CD14-positive monocyte (primary cell): ENCODE measurements around the gene TRMT2A. TPM values are rescaled to one million over a fixed set of nuclear protein-coding genes. Genes with fewer than 3 reads are reported as not detected.

Experiments used
- DNase-seq, 3 donors: peaks; one replicate each; pipeline ENCODE4 v3.0.0-alpha.2; 2011 to 2022
- H2AFZ ChIP-seq: 2 replicates; pipeline ENCODE4 v1.6.0; 2012; ENCODE audit warnings: mild to moderate bottlenecking, low read depth, low read length, inconsistent platforms; ENCODE audit not compliant: insufficient read depth, poor library complexity, severe bottlenecking
- H3K27ac ChIP-seq, 2 donors: 1 replicate in 1 of 2; 2 replicates in 1 of 2; pipeline ENCODE4 v1.5.1; 2012 to 2013; ENCODE audit warnings: low read length in 2 of 2, control low read depth in 1 of 2, inconsistent platforms in 1 of 2, low read depth in 1 of 2, mild to moderate bottlenecking in 1 of 2
- H3K27me3 ChIP-seq, 2 donors: one replicate each; pipeline versions ENCODE4 v1.6.0 to v1.6.1; 2011 to 2013; ENCODE audit warnings: low read length in 2 of 2; ENCODE audit not compliant: control insufficient read depth in 2 of 2, insufficient read depth in 2 of 2
- H3K36me3 ChIP-seq, 2 donors: replicated peaks in 1 of 2; 1 replicate in 1 of 2; 2 replicates in 1 of 2; pipeline versions ENCODE4 v1.5.1 to v1.6.1; 2012 to 2013; ENCODE audit warnings: low read length in 2 of 2, control low read depth in 1 of 2, inconsistent platforms in 1 of 2, mild to moderate bottlenecking in 1 of 2; ENCODE audit not compliant: insufficient read depth in 2 of 2, control insufficient read depth in 1 of 2
- H3K4me1 ChIP-seq, 2 donors: 1 replicate in 1 of 2; 2 replicates in 1 of 2; pipeline versions ENCODE4 v1.5.1 to v1.6.1; 2012 to 2013; ENCODE audit warnings: low read length in 2 of 2, control low read depth in 1 of 2, inconsistent platforms in 1 of 2, mild to moderate bottlenecking in 1 of 2, moderate library complexity in 1 of 2; ENCODE audit not compliant: insufficient read depth in 2 of 2, control insufficient read depth in 1 of 2
- H3K4me2 ChIP-seq: replicated peaks from 2 replicates; pipeline ENCODE3; 2012; ENCODE audit warnings: low read length, moderate library complexity, mild to moderate bottlenecking; ENCODE audit not compliant: poor library complexity, severe bottlenecking; ENCODE audit errors: extremely low read depth
- H3K4me3 ChIP-seq, 3 experiments: fragments of 200-600 bp in 1 of 3; sonication (generic) in 1 of 3; replicated peaks in 1 of 3; 1 replicate in 2 of 3; 2 replicates in 1 of 3; pipeline ENCODE4 v1.5.1; 2011 to 2013; ENCODE audit warnings: low read length in 3 of 3, mild to moderate bottlenecking in 3 of 3, control low read depth in 2 of 3, low read depth in 2 of 3, inconsistent platforms in 1 of 3, moderate library complexity in 1 of 3
- H3K79me2 ChIP-seq: 2 replicates; pipeline ENCODE4 v1.6.0; 2012; ENCODE audit warnings: mild to moderate bottlenecking, control low read depth, inconsistent platforms, low read length, moderate library complexity; ENCODE audit not compliant: insufficient read depth
- H3K9ac ChIP-seq: 2 replicates; pipeline ENCODE4 v1.6.0; 2017; ENCODE audit warnings: low read length, mild to moderate bottlenecking; ENCODE audit not compliant: insufficient read depth, poor library complexity, severe bottlenecking
- H3K9me3 ChIP-seq, 2 donors: replicated peaks in 1 of 2; 1 replicate in 1 of 2; 2 replicates in 1 of 2; pipeline versions ENCODE4 v1.5.1 to v1.6.1; 2012 to 2013; ENCODE audit warnings: low read length in 2 of 2, control low read depth in 1 of 2; ENCODE audit not compliant: control insufficient read depth in 1 of 2, insufficient read depth in 1 of 2
- H4K20me1 ChIP-seq: 2 replicates; pipeline ENCODE4 v1.6.0; 2012; ENCODE audit warnings: mild to moderate bottlenecking, low read length, control low read depth, moderate library complexity; ENCODE audit not compliant: insufficient read depth
- H3K27ac Mint-ChIP-seq, 7 donors: one replicate each; pipeline ENCODE4 v1.8.0; 2020; ENCODE audit warnings: mild to moderate bottlenecking in 7 of 7, mixed read lengths in 7 of 7, moderate library complexity in 6 of 7, inconsistent platforms in 2 of 7
- H3K27me3 Mint-ChIP-seq, 3 donors: one replicate each; pipeline ENCODE4 v1.8.0; 2021 to 2022; ENCODE audit warnings: low read depth in 3 of 3, mild to moderate bottlenecking in 3 of 3, mixed read lengths in 3 of 3, moderate library complexity in 3 of 3, inconsistent platforms in 1 of 3
- H3K36me3 Mint-ChIP-seq, 2 donors: one replicate each; pipeline ENCODE4 v1.8.0; 2020; ENCODE audit warnings: mixed read lengths in 2 of 2, inconsistent platforms in 1 of 2, mild to moderate bottlenecking in 1 of 2
- H3K4me1 Mint-ChIP-seq: one replicate; pipeline ENCODE4 v1.8.0; 2020; ENCODE audit warnings: mild to moderate bottlenecking, mixed read lengths
- H3K4me3 Mint-ChIP-seq, 2 donors: one replicate each; pipeline ENCODE4 v1.8.0; 2020; ENCODE audit warnings: mild to moderate bottlenecking in 2 of 2, mixed read lengths in 2 of 2, moderate library complexity in 1 of 2
- H3K9me3 Mint-ChIP-seq, 7 donors: one replicate each; pipeline ENCODE4 v1.8.0; 2020 to 2022; ENCODE audit warnings: mixed read lengths in 7 of 7, mild to moderate bottlenecking in 6 of 7, moderate library complexity in 6 of 7, inconsistent platforms in 2 of 7
- WGBS: methylation state at CpG from one replicate; pipeline ENCODE4 v1.1.5; 2013; ENCODE audit warnings: missing lambda C conversion rate; ENCODE audit not compliant: insufficient coverage; 5-methylcytosine and 5-hydroxymethylcytosine counted together
- intact Hi-C, 2 donors: fragments of 100-400 bp; cut with micrococcal nuclease; formaldehyde crosslinking; loops; one replicate each; pipeline versions ENCODE4 v1.15.0 to v1.15.1; 2023
- polyA plus RNA-seq, 3 donors: library from polyadenylated mRNA; depleted of rRNA in 1 of 3; unstranded in 2 of 3; stranded (reverse) in 1 of 3; fragments of 300-500 nt in 2 of 3; fragments of >200 nt in 1 of 3; fragmentation: Illumina TruSeq in 2 of 3; gene quantifications; 1 replicate in 2 of 3; 2 replicates in 1 of 3; pipeline ENCODE4 v1.2.3, GENCODE V29; 2012 to 2021
- TF ChIP-seq, protein P1 (sequence below): fragments of 200-600 bp; IDR thresholded peaks from one replicate; pipeline ENCODE4 v1.8.0; 2022; ENCODE audit warnings: antibody characterized with exemption, mild to moderate bottlenecking

The TRMT2A gene
- polyA plus RNA-seq, 3 donors = 20.1 to 121 (median 23.5) TPM

DNA sequence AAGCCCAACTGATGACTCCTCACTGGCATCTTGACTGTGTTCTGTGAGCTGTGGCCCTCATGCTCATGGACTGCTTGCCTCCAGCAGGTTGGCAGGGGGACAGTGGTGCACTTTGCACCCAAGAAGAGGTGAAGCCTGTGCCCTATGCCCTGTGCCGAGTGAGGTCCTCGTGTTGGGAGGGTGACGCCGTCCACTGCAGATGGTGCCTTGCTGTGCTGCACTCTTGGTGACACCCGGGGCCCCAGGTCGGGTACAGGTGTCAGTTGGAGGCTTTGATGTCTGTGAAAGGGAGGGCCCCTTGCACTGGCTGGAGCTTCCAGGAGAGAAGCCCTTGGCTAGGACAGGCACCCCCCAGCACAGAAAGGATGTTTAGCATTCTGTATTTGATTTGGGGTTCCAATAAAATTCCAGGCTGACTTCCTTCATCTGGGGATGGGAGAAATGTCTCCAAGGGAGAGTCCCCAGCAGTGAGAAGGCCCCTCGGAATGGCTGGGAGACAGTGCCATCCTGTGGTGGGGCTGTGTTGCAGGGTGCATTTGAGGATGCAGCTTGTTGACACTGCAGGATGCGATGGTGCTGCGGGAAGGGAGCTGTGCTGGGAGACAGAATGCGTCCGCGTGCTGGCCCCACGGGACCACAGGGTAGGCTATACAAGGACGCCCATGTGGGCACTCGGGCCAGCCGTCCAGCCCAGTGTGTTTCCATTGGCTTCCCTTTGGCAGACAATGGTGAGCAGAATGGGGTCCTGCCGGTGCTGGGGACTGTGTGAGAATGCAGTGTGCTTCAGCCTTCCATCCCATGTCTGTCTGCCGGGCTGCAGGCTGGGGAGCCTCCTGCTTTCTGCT lies 12.1 kb upstream of the TRMT2A start:
- peaks cover 23% of the 10 kb centered on the region for H4K20me1 ChIP-seq
- 56% methylated on average over 17 of the region's 18 CpGs for WGBS
- intact Hi-C loops = loop anchor here in 1 of 2 donors (5.0 kb wide), 1 partner anchor 157 kb away; no protein-coding TSS in a partner anchor
- TF ChIP-seq, protein P1, sequence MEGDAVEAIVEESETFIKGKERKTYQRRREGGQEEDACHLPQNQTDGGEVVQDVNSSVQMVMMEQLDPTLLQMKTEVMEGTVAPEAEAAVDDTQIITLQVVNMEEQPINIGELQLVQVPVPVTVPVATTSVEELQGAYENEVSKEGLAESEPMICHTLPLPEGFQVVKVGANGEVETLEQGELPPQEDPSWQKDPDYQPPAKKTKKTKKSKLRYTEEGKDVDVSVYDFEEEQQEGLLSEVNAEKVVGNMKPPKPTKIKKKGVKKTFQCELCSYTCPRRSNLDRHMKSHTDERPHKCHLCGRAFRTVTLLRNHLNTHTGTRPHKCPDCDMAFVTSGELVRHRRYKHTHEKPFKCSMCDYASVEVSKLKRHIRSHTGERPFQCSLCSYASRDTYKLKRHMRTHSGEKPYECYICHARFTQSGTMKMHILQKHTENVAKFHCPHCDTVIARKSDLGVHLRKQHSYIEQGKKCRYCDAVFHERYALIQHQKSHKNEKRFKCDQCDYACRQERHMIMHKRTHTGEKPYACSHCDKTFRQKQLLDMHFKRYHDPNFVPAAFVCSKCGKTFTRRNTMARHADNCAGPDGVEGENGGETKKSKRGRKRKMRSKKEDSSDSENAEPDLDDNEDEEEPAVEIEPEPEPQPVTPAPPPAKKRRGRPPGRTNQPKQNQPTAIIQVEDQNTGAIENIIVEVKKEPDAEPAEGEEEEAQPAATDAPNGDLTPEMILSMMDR = peak; percentile 27
- peaks cover 20 to 32% of the 10 kb centered on the region in 2 donors for H3K36me3 ChIP-seq
- peak in 1 of 3 donors; percentile 20 for DNase-seq
- no peak overlapping the region for H2AFZ ChIP-seq
- H3K4me3 Mint-ChIP-seq = peak overlapping the region in 1 of 2 donors; percentile 27
- no peak overlapping the region for H3K9ac ChIP-seq
- peaks cover 15 to 27% of the 10 kb centered on the region in 2 donors for H3K4me1 ChIP-seq
- peak overlapping the region in 1 of 7 donors; percentile 30 for H3K27ac Mint-ChIP-seq
- H3K4me2 ChIP-seq = no peak overlapping the region
- peaks cover 17% of the 10 kb centered on the region for H3K4me1 Mint-ChIP-seq
- H3K36me3 Mint-ChIP-seq = peaks cover 29 to 41% of the 10 kb centered on the region in 2 donors
- peaks cover 18% of the 10 kb centered on the region for H3K79me2 ChIP-seq
- H3K9me3 Mint-ChIP-seq = no peaks in the 10 kb centered on the region
- peak overlapping the region in 1 of 2 donors; percentile 5 for H3K27ac ChIP-seq
- H3K9me3 ChIP-seq = no peaks in the 10 kb centered on the region
- H3K27me3 ChIP-seq = no peaks in the 10 kb centered on the region
- H3K27me3 Mint-ChIP-seq = no peaks in the 10 kb centered on the region
- no peak overlapping the region for H3K4me3 ChIP-seq

DNA sequence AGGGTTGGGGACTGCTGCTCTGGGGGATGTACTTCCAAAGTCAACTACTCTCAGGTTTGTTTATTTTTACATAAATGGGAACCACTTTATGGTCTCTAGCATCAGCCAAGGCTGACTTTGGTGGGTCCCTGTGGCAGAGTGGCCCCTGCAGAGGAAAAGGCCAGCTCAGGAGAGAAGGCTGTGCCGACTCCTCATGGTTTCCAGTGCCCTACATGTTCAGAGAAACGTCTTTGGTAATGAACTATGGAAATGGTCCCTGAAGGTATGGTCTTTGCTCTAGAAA lies 11.5 kb upstream of the TRMT2A start:
- Mint-ChIP-seq H3K4me1 (peaks cover 13% of the 10 kb centered on the region), H3K9me3 (no peaks in the 10 kb centered on the region), H3K36me3 (peaks cover 31 to 47% of the 10 kb centered on the region in 2 donors), H3K4me3 (no peak overlapping the region), H3K27me3 (no peaks in the 10 kb centered on the region), H3K27ac (peak overlapping the region in 1 of 7 donors; percentile 30)
- Histone ChIP-seq H3K79me2 (peaks cover 17% of the 10 kb centered on the region), H2AFZ (no peak overlapping the region), H3K27me3 (no peaks in the 10 kb centered on the region), H3K4me3 (no peak overlapping the region), H3K4me1 (peaks cover 15 to 23% of the 10 kb centered on the region in 2 donors), H3K4me2 (no peak overlapping the region), H3K9ac (no peak overlapping the region), H3K9me3 (no peaks in the 10 kb centered on the region), H3K27ac (peak overlapping the region in 1 of 2 donors; percentile 5), H4K20me1 (peaks cover 23% of the 10 kb centered on the region), H3K36me3 (peaks cover 23 to 38% of the 10 kb centered on the region in 2 donors)
- DNase-seq = no peak
- TF ChIP-seq, protein P1 = no peak
- 78% methylated on average over 2 of the region's 2 CpGs for WGBS
- intact Hi-C loops = loop anchor here in 1 of 2 donors (5.0 kb wide), 1 partner anchor 156 kb away; no protein-coding TSS in a partner anchor
